ENCODE data around the gene ADIRF. TPM values are rescaled to one million over a fixed set of nuclear protein-coding genes. Genes with fewer than 3 reads are reported as not detected.
"Not testable (repeated sequence)": the region's sequence is repeated elsewhere in the genome, so short reads cannot be mapped to it uniquely, and the experiment has no call there.

The ADIRF gene
- total and polyA plus RNA-seq, 9 donors: 1.5 to 9.7 (median 3.0) TPM

DNA sequence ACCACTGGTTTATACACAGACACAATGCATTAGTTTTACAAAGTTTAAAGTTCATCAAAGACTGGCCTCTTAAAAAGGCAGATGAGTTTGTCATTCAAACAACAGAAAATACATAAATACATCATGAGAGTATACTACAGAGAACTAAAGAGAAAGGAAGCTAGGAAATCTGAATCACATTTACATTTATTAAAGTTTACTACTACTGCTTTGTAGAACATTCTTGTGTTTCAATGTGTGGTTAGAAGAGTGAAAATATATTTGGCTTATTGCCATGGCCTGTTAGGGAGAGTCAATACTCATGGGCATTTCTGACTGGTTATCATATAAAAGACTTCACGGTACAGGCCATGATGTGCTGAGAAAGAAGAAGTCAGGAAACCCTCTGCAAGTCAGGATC is 38.8 kb downstream of the ADIRF start:
- no CpG with 5 or more reads among the region's 1 CpG for WGBS (ENCODE audit: insufficient coverage)

DNA sequence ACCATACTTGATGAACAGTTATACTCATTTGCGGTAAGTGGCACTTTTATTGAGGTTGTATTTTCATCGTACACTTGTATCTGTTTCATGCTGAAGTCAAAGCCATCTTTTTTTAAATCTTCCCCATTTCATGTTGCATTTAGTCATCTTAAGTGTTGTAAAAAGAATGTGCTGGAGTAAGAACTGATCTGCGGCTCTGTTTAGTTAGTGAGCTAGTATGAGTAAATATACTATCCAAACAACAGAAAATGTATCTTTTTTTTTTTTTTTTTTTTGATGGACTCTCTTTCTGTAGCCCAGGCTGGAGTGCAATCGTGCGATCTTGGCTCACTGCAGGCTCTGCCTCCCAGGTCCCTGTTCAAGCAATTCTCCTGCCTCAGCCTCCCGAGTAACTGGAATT is 39.4 kb downstream of the ADIRF start:
- not testable (repeated sequence) for H3K36me3 ChIP-seq (ENCODE audit: control insufficient read depth, insufficient read depth, low read length); H3K4me1 ChIP-seq (ENCODE audit: control insufficient read depth, insufficient read depth, low read length); H3K9me3 ChIP-seq (replicated peaks; ENCODE audit: control insufficient read depth, low read depth, low read length); DNase-seq; H3K27ac ChIP-seq (ENCODE audit: low read length); H3K4me3 ChIP-seq (ENCODE audit: low read length); H3K27me3 ChIP-seq (ENCODE audit: control insufficient read depth, insufficient read depth, low read length)
- WGBS (ENCODE audit: insufficient coverage): no CpG with 5 or more reads among the region's 6 CpGs

More for the DNA sequence above, 38.8 kb downstream of the ADIRF start:
- H3K27me3 ChIP-seq (ENCODE audit: control insufficient read depth, insufficient read depth, low read length); H3K27ac ChIP-seq (ENCODE audit: low read length); DNase-seq; H3K9me3 ChIP-seq (replicated peaks; ENCODE audit: control insufficient read depth, low read depth, low read length); H3K4me3 ChIP-seq (ENCODE audit: low read length); H3K4me1 ChIP-seq (ENCODE audit: control insufficient read depth, insufficient read depth, low read length); H3K36me3 ChIP-seq (ENCODE audit: control insufficient read depth, insufficient read depth, low read length): not testable (repeated sequence)

DNA sequence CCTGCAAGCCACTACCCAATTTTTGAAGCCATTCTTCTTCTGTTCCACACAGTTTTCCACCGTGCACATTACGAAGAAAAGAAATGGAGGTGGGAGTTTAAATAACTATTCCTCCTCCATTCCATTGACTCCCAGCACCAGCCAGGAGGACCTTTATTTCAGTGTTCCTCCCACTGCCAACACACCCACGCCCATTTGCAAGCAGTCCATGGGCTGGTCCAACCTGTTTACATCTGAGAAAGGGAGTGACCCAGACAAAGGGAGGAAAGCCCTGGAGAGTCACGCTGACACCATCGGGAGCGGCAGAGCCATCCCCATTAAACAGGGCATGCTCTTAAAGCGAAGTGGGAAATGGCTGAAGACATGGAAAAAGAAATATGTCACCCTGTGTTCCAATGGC is 40.0 kb downstream of the ADIRF start:
- H3K36me3 ChIP-seq (ENCODE audit: control insufficient read depth, insufficient read depth, low read length); H3K9me3 ChIP-seq (replicated peaks; ENCODE audit: control insufficient read depth, low read depth, low read length); DNase-seq; H3K27me3 ChIP-seq (ENCODE audit: control insufficient read depth, insufficient read depth, low read length); H3K4me1 ChIP-seq (ENCODE audit: control insufficient read depth, insufficient read depth, low read length); H3K4me3 ChIP-seq (ENCODE audit: low read length); H3K27ac ChIP-seq (ENCODE audit: low read length): not testable (repeated sequence)
- 100% methylated on average over 1 of the region's 7 CpGs for WGBS (ENCODE audit: insufficient coverage)

DNA sequence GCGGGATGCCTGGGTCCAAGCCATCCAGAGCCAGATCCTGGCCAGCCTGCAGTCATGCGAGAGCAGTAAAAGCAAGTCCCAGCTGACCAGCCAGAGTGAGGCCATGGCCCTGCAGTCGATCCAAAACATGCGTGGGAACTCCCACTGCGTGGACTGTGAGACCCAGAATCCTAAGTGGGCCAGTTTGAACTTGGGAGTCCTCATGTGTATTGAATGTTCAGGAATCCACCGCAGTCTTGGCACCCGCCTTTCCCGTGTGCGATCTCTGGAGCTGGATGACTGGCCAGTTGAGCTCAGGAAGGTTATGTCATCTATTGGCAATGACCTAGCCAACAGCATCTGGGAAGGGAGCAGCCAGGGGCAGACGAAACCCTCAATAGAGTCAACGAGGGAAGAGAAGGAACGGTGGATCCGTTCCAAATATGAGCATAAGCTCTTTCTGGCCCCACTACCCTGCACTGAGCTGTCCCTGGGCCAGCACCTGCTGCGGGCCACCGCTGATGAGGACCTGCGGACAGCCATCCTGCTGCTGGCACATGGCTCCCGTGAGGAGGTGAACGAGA is 40.9 kb downstream of the ADIRF start:
- H3K4me3 ChIP-seq (ENCODE audit: low read length); H3K4me1 ChIP-seq (ENCODE audit: control insufficient read depth, insufficient read depth, low read length); H3K27me3 ChIP-seq (ENCODE audit: control insufficient read depth, insufficient read depth, low read length); H3K9me3 ChIP-seq (replicated peaks; ENCODE audit: control insufficient read depth, low read depth, low read length); H3K36me3 ChIP-seq (ENCODE audit: control insufficient read depth, insufficient read depth, low read length): not testable (repeated sequence)
- H3K27ac ChIP-seq (ENCODE audit: low read length): peak overlapping the region; percentile 6
- WGBS (ENCODE audit: insufficient coverage): 41% methylated on average over 5 of the region's 18 CpGs
- DNase-seq: peak; percentile 74

DNA sequence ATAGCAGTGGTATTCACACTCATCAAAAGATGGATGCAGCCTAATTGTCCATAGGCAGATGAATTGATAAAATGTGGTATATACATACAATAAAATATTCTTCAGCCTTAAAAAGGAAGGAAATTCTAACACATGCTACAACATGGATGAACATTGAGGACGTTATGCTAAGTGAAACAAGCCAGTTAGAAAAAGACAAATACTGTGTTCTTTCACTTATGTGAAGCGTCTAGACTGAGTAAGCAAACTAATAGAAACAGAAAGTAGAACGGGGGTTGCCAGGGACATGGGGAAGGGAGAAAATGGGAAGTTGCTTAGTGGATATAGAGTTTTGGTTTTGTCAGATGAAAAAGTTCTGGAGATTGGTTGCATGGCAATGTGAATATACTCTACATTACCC is 45.2 kb downstream of the ADIRF start:
- H3K27ac ChIP-seq (ENCODE audit: low read length); H3K9me3 ChIP-seq (replicated peaks; ENCODE audit: control insufficient read depth, low read depth, low read length); H3K36me3 ChIP-seq (ENCODE audit: control insufficient read depth, insufficient read depth, low read length); H3K4me3 ChIP-seq (ENCODE audit: low read length); H3K27me3 ChIP-seq (ENCODE audit: control insufficient read depth, insufficient read depth, low read length); H3K4me1 ChIP-seq (ENCODE audit: control insufficient read depth, insufficient read depth, low read length): not testable (repeated sequence)
- DNase-seq: peak; percentile 13
- no CpG with 5 or more reads among the region's 3 CpGs for WGBS (ENCODE audit: insufficient coverage)

DNA sequence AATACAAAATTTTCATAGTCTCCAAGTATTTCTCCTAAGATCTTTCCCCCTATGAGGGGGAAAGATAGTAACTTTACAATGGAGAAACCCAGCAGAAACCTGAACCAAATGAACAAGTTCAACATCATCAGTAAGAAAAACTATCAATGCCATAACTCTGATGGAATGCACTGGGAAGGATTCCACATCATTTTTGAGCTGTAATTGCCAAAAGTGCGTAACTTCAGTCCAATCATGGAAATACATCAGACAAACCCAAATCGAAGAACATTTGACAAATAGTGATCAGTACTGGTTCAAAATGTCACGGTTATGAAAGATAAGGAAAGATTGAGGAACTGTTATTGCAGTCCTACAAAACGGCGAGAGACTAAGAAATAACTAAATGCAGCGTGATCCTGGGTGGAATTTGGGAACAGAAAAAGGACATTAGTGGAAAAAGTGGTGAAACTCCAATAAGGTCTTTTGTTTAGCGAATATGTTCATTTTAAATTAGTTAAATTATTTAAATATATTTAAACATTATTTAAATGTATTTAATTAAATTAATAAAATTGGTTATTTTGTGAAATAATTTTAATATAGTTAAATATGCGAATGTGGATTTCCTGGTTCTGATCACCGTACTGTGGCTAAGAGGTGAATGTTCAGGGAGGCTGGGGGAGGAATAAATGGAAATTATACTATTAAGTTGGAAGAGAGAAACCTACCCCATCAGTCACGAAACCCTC is 46.9 kb downstream of the ADIRF start:
- WGBS (ENCODE audit: insufficient coverage): no CpG with 5 or more reads among the region's 10 CpGs
- H3K27me3 ChIP-seq (ENCODE audit: control insufficient read depth, insufficient read depth, low read length); H3K4me1 ChIP-seq (ENCODE audit: control insufficient read depth, insufficient read depth, low read length); H3K9me3 ChIP-seq (replicated peaks; ENCODE audit: control insufficient read depth, low read depth, low read length); H3K4me3 ChIP-seq (ENCODE audit: low read length); H3K27ac ChIP-seq (ENCODE audit: low read length); H3K36me3 ChIP-seq (ENCODE audit: control insufficient read depth, insufficient read depth, low read length): not testable (repeated sequence)
- DNase-seq: peak; percentile 44

DNA sequence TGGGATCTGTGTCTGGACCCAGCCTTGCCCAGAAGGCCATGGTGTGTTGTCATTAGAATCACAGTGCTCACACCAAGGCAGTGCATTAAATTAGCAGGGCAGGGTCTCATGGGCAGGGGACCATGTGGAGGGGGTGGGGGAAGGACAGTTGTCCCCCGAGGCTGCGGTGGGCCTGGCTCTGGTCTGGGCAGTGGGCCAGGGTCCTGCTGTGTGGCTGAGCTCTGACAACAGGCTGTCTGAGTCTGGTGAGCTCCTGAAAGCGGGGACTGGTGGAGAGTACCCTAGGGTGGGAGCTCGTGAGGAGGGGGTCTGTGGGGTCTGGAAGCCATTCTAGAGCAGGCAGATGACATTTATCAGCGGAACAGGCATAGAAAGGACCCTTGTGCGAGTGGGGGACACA is 49.8 kb downstream of the ADIRF start:
- DNase-seq; H3K4me1 ChIP-seq (ENCODE audit: control insufficient read depth, insufficient read depth, low read length); H3K27me3 ChIP-seq (ENCODE audit: control insufficient read depth, insufficient read depth, low read length); H3K9me3 ChIP-seq (replicated peaks; ENCODE audit: control insufficient read depth, low read depth, low read length); H3K4me3 ChIP-seq (ENCODE audit: low read length); H3K27ac ChIP-seq (ENCODE audit: low read length); H3K36me3 ChIP-seq (ENCODE audit: control insufficient read depth, insufficient read depth, low read length): not testable (repeated sequence)
- 65% methylated on average over 5 of the region's 6 CpGs for WGBS (ENCODE audit: insufficient coverage)

DNA sequence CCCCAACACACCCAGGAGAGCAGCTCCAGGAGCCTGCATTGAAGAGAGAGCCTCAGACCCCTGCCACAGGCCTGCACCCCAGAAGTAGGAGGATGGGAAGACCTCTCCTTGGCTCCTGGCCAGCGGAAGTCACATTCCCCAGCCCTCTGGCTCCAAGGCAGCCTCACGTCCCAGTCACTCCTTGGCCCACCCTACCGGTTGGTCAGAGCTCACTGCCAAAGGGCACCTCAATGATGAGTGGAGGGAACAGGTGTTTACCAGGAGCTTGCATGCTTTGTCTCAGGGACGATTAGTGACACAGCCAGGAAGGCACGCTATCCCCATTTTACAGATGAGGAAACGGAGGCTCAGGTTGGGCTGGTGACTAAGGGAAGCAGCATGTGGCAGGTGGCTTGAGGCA is 50.8 kb downstream of the ADIRF start:
- DNase-seq; H3K27me3 ChIP-seq (ENCODE audit: control insufficient read depth, insufficient read depth, low read length); H3K36me3 ChIP-seq (ENCODE audit: control insufficient read depth, insufficient read depth, low read length); H3K27ac ChIP-seq (ENCODE audit: low read length); H3K4me3 ChIP-seq (ENCODE audit: low read length); H3K9me3 ChIP-seq (replicated peaks; ENCODE audit: control insufficient read depth, low read depth, low read length); H3K4me1 ChIP-seq (ENCODE audit: control insufficient read depth, insufficient read depth, low read length): not testable (repeated sequence)
- WGBS (ENCODE audit: insufficient coverage): 86% methylated on average over 3 of the region's 6 CpGs

DNA sequence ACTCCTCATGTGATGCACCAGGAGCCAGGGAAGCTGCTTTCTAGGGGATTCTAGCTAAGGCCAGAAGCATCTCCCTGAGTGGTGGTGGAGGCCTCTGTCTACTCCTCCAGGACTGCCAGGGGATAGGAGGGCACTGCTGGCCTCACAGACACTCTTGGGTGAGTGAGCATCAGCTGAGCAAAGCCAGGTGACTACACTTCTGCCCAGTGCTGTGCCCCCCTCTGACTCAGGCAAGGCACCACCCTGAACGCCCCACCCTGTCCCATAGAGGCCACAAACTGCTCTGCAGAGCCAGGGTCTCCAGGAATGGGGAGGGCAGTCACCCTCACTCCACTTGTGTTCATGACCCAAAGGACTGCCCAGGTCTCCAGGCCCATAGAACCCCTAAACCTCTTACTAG is 51.2 kb downstream of the ADIRF start:
- H3K27me3 ChIP-seq (ENCODE audit: control insufficient read depth, insufficient read depth, low read length): not testable (repeated sequence)
- no CpG with 5 or more reads among the region's 1 CpG for WGBS (ENCODE audit: insufficient coverage)

DNA sequence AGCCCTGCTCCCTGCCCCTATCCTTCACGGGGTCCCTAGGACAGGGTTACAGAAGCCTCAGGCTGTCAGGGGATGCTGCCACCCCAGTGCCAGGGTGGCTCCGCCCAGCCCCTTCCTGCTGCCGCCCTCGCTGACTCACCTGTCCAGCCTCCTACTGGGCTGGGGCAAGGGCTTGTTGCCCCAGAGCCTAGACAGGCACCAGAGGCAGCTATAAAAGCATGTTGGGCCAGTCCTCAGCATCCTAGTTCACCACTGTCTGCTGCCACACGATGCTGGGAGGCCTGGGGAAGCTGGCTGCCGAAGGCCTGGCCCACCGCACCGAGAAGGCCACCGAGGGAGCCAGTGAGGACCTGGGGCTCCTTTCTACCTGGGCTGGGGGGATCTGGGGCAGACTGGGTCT is 51.8 kb downstream of the ADIRF start, which contains the start of gene FAM25A:
Gene FAM25A (plus strand): TSS at position 239 of the 400 bp plus-strand sequence. CDS start 31 bp downstream, at position 270.
- WGBS (ENCODE audit: insufficient coverage): 98% methylated on average over 7 of the region's 9 CpGs

More for the DNA sequence above, 51.2 kb downstream of the ADIRF start:
- H3K4me1 ChIP-seq (ENCODE audit: control insufficient read depth, insufficient read depth, low read length); DNase-seq; H3K36me3 ChIP-seq (ENCODE audit: control insufficient read depth, insufficient read depth, low read length); H3K4me3 ChIP-seq (ENCODE audit: low read length); H3K9me3 ChIP-seq (replicated peaks; ENCODE audit: control insufficient read depth, low read depth, low read length); H3K27ac ChIP-seq (ENCODE audit: low read length): not testable (repeated sequence)

More for the DNA sequence above, 51.8 kb downstream of the ADIRF start, which contains the start of gene FAM25A:
- H3K27me3 ChIP-seq (ENCODE audit: control insufficient read depth, insufficient read depth, low read length); DNase-seq; H3K27ac ChIP-seq (ENCODE audit: low read length); H3K4me3 ChIP-seq (ENCODE audit: low read length); H3K36me3 ChIP-seq (ENCODE audit: control insufficient read depth, insufficient read depth, low read length); H3K9me3 ChIP-seq (replicated peaks; ENCODE audit: control insufficient read depth, low read depth, low read length); H3K4me1 ChIP-seq (ENCODE audit: control insufficient read depth, insufficient read depth, low read length): not testable (repeated sequence)

Data from muscle of leg (tissue), 11 donors.